GM21619 (cell line): Measurements from ENCODE around the gene ZNF853.
A peak's percentile ranks its signal among the peaks of the same experiment; 100 is the strongest.
"Not testable (repeated sequence)": the region's sequence is repeated elsewhere in the genome, so short reads cannot be mapped to it uniquely, and the experiment has no call there.

ENCODE experiments used
- ATAC-seq: cut with Tn5 transposase; IDR thresholded peaks from one replicate; pipeline ENCODE4 v1.9.1; 2021; ENCODE audit not compliant: unreplicated experiment

Gene ZNF853

DNA sequence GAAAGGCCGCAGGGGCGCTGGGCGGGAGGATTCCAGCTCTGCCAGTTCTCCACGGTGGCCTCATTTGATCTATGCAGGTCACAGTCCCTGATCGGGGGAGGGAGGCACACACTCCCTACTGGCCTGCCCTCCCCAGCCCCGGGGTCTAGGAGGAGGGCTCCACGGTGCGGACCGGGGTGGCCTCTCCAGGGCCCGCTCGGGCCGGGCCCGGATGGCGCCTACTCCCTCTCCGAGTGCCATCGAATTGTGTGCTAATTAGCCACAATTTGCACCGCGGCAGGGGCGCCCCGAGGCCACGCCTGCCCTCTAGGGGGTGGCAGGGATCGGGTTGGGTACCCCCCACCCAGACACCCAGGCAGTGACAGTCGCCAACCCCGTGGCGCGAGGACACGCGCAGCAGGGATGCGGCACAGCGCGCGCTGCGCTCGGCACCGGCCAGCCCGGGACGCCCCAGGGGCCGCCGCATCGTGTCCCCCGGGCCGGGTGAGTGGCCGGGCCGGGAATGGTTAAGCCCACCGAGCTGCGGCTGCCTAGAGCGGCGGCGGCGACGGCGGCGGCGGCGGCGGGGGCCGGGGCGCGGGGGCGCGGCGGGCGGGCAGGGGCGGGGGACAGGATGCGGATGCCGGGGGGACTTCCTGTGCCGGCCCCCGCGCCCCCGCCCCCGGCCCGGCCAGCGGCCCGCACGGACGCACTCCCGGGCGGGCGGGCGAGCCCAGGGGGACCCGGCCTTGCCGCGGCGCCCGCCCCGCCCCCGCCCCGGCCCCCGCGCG is at the start of gene ZNF853:
ZNF853 (plus strand) TSS at position 658 of the 770 bp plus-strand sequence. CDS start 565 bp downstream, outside the sequence.
- no peak for ATAC-seq

GRCh38 chr7:6565655-6566054 is 49.8 kb upstream of the ZNF853 start:
- no peak for ATAC-seq

- ATAC-seq: no peak
These were observed 47.5 kb upstream of the ZNF853 start for GRCh38 chr7:6567886-6568285.

GRCh38 chr7:6571160-6571779 is 44.1 kb upstream of the ZNF853 start:
- no peak for ATAC-seq

- no peak for ATAC-seq
These were observed 40.0 kb upstream of the ZNF853 start for GRCh38 chr7:6575281-6576023.

DNA sequence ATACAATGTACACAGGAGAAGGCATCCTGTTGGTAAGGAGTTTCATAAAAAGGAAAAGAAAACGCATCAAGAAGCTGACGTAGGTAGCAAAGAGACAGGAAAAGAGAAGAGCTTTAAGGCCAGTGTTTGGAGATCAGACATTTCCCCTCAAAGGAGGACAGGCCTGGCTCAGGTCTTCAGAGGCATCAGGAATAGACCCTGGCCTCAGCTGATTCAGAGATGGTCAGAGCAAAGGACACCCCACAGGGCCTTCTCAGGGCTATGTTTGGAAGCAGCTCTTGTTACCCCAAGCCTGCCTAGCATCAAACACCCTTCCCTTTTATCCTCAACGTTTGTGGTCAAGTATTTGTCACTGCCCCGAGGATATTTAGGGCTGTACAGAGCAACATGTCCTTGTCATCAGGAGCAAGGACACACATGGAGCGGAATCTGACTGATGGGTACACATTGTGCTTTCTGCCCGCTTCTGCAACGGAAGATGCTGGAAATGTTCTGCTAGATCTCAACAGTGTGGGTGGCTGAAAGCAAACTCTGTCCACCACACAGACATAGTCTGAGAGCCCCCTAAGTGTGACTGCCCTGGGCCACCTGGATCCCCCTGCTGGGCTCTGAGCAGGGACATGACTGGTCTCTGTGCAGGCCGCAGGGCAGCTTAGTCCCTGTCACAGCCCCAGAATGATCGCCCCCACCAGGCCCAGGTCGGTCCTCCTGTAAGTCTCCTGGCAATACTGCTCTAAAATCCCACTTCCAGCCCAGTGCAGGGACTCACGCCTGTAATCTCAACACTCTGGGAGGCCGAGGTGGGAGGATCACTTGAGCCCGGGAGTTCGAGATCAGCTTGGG is 39.2 kb upstream of the ZNF853 start:
- ATAC-seq: no peak

DNA sequence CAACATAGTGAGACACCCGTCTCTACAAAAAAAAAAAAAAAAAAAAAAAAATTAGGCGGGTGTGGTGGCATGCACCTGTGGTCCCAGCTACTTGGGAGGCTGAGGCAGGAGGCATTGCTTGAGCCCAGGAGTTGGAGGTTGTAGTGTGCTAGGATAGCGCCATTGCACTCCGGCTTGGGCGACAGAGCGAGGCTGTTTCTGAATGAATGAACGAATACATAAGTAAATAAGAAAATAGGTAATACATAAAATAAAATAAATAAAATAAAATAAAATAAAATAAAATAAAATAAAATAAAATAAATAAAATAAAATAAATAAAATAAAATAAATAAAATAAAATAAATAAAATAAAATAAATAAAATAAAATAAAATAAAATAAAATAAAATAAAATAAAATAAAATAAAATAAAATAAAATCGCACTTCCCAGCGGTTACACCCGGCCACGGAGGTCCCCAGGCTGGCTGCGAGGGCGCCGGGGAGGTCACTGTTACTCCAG is 38.5 kb upstream of the ZNF853 start:
- ATAC-seq: not testable (repeated sequence)

GRCh38 chr7:6577369-6578113 is 37.9 kb upstream of the ZNF853 start, which contains the start of gene ZDHHC4:
Gene ZDHHC4 (plus strand): TSS chr7:6577454. CDS start chr7:6580562, 3,108 bp downstream.
- ATAC-seq: peak; percentile 95

DNA sequence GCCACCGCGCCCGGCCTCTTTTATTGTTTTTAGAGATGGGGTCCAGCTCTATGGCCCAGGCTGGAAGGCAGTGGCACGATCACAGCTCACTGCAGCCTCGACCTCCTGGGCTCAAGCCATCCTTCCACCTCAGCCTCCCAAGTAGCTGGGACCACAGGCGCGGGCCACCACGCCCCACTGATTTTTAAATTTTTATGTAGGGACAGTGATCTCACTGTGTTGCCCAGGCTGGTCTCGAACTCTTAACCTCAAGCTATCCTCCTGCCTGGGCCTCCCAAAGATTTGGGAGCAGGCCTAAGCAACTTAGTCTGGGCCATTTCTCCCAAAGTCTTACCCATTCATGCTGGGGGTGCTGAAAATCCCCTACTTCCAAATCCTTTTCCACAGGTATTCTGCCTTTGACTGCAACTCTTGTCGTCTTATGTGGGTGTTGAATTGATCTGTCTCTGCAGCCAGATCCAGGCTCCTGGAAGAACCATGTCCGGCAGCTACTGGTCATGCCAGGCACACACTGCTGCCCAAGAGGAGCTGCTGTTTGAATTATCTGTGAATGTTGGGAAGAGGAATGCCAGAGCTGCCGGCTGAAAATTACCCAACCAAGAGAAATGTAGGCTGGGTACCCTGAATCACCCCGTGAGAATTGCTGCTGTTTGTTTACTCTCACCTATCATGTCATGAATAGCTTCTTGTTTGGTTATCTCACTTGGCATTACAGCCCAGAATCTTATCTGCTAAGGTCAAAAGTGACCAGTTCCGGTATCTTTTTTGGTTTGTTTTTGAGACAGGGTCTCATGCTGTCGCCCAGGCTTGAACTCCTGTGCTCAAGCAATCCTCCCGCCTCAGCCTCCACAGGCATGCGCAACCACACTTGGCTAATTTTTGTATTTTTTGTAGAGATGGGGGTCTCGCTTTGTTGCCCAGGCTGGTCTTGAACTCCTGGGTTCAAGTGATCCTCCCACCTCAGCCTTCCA is 37.0 kb upstream of the ZNF853 start:
- no peak for ATAC-seq

DNA sequence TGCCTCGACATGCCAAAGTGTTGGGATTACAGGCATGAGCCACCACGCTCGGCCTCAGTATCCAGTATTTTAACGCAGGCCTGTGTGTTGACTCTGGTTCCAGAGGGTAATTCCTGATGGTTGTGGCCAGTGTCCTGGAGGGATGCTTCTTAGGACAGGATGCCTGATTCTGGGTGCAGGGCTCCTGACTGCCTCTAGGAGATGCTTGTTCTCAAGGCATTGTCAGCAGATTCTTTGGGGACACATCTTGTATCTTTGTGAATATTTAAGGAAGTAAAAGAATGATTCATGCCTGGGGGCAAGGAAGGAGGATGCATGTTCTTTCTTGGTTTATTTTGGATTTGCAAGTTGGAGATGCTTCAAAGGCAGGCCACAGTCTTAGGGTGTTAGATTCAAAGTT is 36.0 kb upstream of the ZNF853 start:
- ATAC-seq: no peak

DNA sequence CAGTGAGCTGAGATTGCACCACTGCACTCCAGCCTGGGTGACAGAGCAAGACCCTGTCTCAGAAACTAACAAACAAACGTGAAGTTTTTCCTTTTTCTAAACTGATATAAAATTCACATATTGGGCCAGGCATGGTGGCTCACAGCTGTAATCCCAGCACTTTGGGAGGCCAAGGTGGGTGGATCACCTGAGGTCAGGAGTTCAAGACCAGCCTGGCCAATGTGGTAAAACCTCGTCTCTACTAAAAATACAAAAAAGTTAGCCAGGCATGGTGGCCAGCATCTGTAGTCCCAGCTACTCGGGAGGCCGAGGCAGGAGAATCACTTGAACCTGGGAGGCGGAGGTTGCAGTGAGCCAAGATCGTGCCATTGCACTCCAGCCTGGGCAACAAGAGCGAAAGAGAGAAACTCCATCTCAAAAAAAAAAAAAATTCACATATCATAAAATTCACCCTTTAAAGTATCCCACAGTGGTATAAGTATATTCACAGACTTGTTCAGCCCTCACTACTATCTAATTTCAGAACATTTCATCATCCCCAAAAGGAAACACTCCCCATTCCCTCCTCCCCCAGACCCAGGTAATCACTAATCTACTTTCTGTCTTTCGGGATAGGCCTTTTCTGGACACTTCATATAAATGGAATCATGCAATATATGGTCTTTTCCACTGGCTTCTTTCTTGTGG is 29.5 kb upstream of the ZNF853 start:
- not testable (repeated sequence) for ATAC-seq

DNA sequence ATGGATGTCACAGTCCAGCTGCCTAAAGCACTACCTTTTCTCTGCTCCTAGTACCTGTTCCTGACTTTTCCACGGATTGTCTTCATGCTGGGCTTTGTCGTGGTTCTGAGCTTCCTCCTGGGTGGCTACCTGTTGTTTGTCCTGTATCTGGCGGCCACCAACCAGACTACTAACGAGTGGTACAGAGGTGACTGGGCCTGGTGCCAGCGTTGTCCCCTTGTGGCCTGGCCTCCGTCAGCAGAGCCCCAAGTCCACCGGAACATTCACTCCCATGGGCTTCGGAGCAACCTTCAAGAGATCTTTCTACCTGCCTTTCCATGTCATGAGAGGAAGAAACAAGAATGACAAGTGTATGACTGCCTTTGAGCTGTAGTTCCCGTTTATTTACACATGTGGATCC is 26.8 kb upstream of the ZNF853 start:
- ATAC-seq: no peak

DNA sequence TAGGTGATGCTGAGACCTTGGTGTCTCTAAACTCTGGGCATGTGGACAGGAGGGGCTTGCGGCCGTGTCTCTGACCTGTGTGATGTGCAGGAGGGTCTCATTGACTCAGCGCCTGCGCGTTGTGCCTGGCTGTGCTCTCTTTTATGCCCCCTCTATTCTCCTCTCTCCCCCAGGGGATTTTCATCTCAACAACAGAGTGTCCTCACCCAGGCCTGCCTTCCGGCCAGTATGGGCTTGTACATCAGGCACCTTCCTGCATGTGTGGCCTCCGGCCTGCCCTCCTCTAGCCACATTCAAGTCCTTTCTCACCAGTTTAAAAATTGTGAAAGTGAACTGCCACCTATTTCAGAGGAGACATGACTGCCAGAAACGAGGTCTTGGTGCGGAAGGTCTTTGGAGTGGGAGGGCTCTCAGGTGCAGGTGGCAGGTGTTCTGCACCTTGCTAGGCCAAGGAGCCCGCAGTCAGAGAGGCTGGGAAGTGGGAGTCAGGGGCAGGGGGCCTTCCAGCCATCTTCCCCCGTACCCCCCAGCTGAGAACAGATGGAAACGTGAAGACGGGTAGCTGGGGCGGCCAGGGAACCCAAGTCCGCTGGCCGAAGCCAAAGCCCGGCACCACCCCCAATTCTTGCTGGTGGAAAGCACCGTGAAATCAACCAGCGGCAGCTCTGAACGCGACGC is 26.1 kb upstream of the ZNF853 start:
- no peak for ATAC-seq

DNA sequence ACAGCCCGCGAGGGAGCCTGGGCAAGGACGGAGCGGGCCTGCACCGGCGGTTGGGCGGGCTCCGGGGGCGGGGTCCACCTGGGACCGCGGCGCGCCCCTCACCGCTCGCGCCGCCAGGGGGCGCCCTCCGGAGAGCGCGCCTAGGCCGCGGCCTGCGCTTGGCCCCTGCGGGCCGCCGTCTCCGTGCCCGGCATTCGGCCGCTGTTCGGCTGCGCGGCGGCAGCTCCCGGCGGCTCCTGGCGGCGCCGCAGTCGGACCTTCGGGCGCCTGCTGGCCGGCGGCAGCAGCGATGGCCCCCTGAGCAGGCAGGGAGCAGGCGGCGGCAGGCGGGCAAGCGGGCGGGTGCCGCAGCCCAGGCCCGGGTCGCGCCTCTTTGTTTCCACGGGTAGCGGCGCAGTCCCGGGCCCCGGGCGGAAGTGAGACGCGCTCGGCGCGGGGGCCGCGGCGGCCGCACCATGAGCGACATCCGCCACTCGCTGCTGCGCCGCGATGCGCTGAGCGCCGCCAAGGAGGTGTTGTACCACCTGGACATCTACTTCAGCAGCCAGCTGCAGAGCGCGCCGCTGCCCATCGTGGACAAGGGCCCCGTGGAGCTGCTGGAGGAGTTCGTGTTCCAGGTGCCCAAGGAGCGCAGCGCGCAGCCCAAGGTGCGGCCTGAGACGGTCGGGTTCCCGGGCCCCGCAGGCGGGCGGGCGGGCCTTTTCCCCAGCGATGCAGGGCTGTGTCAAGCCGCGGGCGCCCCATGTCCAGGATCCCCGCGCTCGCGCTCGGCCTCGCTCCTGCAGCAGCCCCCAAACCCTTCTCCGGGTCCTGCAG is 25.4 kb upstream of the ZNF853 start, which contains the start of gene INTS15:
INTS15 (plus strand) TSS at position 193 of the 816 bp plus-strand sequence; CDS start at position 456, 263 bp downstream.
- ATAC-seq: peak; percentile 77

- ATAC-seq: peak; percentile 29
These were observed 24.7 kb upstream of the ZNF853 start for GRCh38 chr7:6590645-6591110.

DNA sequence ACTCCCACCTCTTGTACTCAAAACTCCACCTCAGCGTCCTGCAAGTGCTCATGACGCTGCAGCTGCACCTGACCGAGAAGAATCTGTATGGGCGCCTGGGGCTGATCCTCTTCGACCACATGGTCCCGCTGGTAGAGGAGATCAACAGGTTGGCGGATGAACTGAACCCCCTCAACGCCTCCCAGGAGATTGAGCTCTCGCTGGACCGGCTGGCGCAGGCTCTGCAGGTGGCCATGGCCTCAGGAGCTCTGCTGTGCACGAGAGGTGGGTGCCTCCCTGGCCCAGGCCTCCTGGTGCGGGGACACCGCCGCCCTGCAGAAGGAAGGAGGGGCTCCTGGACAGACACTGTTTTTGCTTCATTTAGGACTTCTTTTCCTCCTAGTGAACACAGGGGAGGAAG is 15.3 kb upstream of the ZNF853 start:
- ATAC-seq: no peak

GRCh38 chr7:6604458-6604857 is 11.0 kb upstream of the ZNF853 start:
- ATAC-seq: no peak
